A549 (cell line): ENCODE measurements around the gene CACNA1F. TPM values are rescaled to one million over a fixed set of nuclear protein-coding genes. Genes with fewer than 3 reads are reported as not detected.
A peak's percentile ranks its signal among the peaks of the same experiment; 100 is the strongest.

Source experiments
- ATAC-seq, 2 experiments: fragments of 200-7000 bp in 1 of 2; fragments of >200 bp in 1 of 2; cut with Nextera tagmentation in 1 of 2; cut with Tn5 transposase in 1 of 2; 3 replicates each; pipeline versions ENCODE4 v1.8.0 to v1.9.1; 2018 to 2020; ENCODE audit warnings: mild to moderate bottlenecking in 1 of 2, moderate library complexity in 1 of 2
- CTCF ChIA-PET: fragments of 300-600 bp; sonication (Branson Sonifier 250); formaldehyde crosslinking; extraction: SDS; loops from one replicate; lab custom pipeline; 2021; ENCODE audit warnings: antibody characterized with exemption, inconsistent platforms; lab: Yijun Ruan, JAX
- POLR2A ChIA-PET: fragments of 350-600 bp; formaldehyde crosslinking; extraction: SDS; loops from one replicate; lab custom pipeline; 2021; ENCODE audit warnings: antibody characterized with exemption, inconsistent platforms; lab: Yijun Ruan, JAX
- DNase-seq, 2 experiments: peaks; one replicate each; pipeline versions ENCODE4 v3.0.0 to v3.0.0-alpha.2; 2011 to 2016; ENCODE audit warnings: low read depth in 1 of 2, low spot score in 1 of 2
- FAIRE-seq: peaks from 2 replicates; lab custom pipeline; 2011; peaks lifted over from hg19 to GRCh38; lab: Jason Lieb, UNC
- H3K27ac ChIP-seq, 2 experiments: fragments of >200 bp; sonication (Bioruptor Twin); formaldehyde crosslinking; 3 replicates each; pipeline ENCODE4 v1.5.1; 2016 to 2017
- H3K4me1 ChIP-seq: fragments of >200 bp; sonication (Bioruptor Twin); formaldehyde crosslinking; 3 replicates; pipeline ENCODE4 v1.6.1; 2016
- H3K4me2 ChIP-seq: fragments of >200 bp; sonication (Bioruptor Twin); formaldehyde crosslinking; 3 replicates; pipeline ENCODE4 v1.6.1; 2016
- H3K4me3 ChIP-seq: fragments of >200 bp; sonication (Bioruptor Twin); formaldehyde crosslinking; 3 replicates; pipeline ENCODE4 v1.5.1; 2016
- H3K9me3 ChIP-seq: fragments of >200 bp; sonication (Bioruptor Twin); formaldehyde crosslinking; 3 replicates; pipeline ENCODE4 v1.6.1; 2016
- ATOH8 ChIP-seq: fragments of 250-450 bp; sonication (Bioruptor Pico); IDR thresholded peaks from 2 replicates; pipeline ENCODE4 v1.5.0; 2020; ENCODE audit warnings: low read depth, mild to moderate bottlenecking, moderate library complexity
- CBX2 ChIP-seq: fragments of 200-600 bp; sonication (generic); IDR thresholded peaks from 2 replicates; pipeline ENCODE4 v1.6.1; 2016; ENCODE audit warnings: low read depth, mild to moderate bottlenecking, borderline replicate concordance
- CBX8 ChIP-seq: fragments of 200-600 bp; sonication (generic); IDR thresholded peaks from 2 replicates; pipeline ENCODE4 v1.6.1; 2016
- CEBPB ChIP-seq, 2 experiments: fragments of >200 bp in 1 of 2; sonication (Bioruptor Twin) in 1 of 2; formaldehyde crosslinking in 1 of 2; IDR thresholded peaks; 2 replicates each; pipeline ENCODE4 v1.6.1; 2012 to 2016
- CHD4 ChIP-seq: fragments of 200-600 bp; sonication (generic); IDR thresholded peaks from 2 replicates; pipeline ENCODE4 v1.6.1; 2016; ENCODE audit warnings: antibody characterized with exemption, mild to moderate bottlenecking, borderline replicate concordance
- CTCF ChIP-seq: fragments of >200 bp; sonication (Bioruptor Twin); formaldehyde crosslinking; IDR thresholded peaks from 3 replicates; pipeline ENCODE4 v1.5.1; 2016
- EHF ChIP-seq: fragments of 250-450 bp; sonication (Bioruptor Pico); IDR thresholded peaks from 2 replicates; pipeline ENCODE4 v1.5.0; 2020; ENCODE audit warnings: mild to moderate bottlenecking
- ESRRA ChIP-seq: fragments of 150-350 bp; IDR thresholded peaks from 2 replicates; pipeline ENCODE4 v1.6.1; 2014; ENCODE audit warnings: mild to moderate bottlenecking, low read length, borderline replicate concordance
- FOXS1 ChIP-seq: fragments of 250-450 bp; sonication (Bioruptor Pico); IDR thresholded peaks from 2 replicates; pipeline ENCODE4 v1.5.0; 2020; ENCODE audit warnings: mild to moderate bottlenecking, moderate library complexity
- GATA3 ChIP-seq: IDR thresholded peaks from 2 replicates; pipeline ENCODE4 v1.6.1; 2012; ENCODE audit warnings: borderline replicate concordance
- HOXB5 ChIP-seq: fragments of 250-450 bp; sonication (Bioruptor Pico); IDR thresholded peaks from 2 replicates; pipeline ENCODE4 v1.5.0; 2020; ENCODE audit warnings: mild to moderate bottlenecking, moderate library complexity
- NFE2L2 ChIP-seq: fragments of 150-350 bp; conservative IDR thresholded peaks from 2 replicates; pipeline ENCODE4 v1.6.1; 2014; ENCODE audit warnings: low read length
- NR3C1 ChIP-seq: fragments of >200 bp; sonication (Bioruptor Twin); formaldehyde crosslinking; IDR thresholded peaks from 3 replicates; pipeline ENCODE4 v1.6.1; 2017
- PHF8 ChIP-seq: fragments of 200-600 bp; sonication (generic); IDR thresholded peaks from 2 replicates; pipeline ENCODE4 v1.6.1; 2016; ENCODE audit warnings: low read depth, mild to moderate bottlenecking, antibody characterized with exemption, moderate library complexity, borderline replicate concordance
- POLR2AphosphoS2 ChIP-seq: conservative IDR thresholded peaks from 2 replicates; pipeline ENCODE4 v1.6.1; 2012; ENCODE audit warnings: low read length, improper control_type of control experiment, inconsistent platforms
- RAD21 ChIP-seq, 2 experiments: fragments of >200 bp in 1 of 2; sonication (Bioruptor Twin) in 1 of 2; formaldehyde crosslinking in 1 of 2; IDR thresholded peaks in 1 of 2; conservative IDR thresholded peaks in 1 of 2; 2 replicates in 1 of 2; 3 replicates in 1 of 2; pipeline ENCODE4 v1.6.1; 2012 to 2018; ENCODE audit warnings: inconsistent platforms in 1 of 2
- RARB ChIP-seq: fragments of 250-450 bp; sonication (Bioruptor Pico); IDR thresholded peaks from 2 replicates; pipeline ENCODE4 v1.8.0; 2021; ENCODE audit warnings: mild to moderate bottlenecking, moderate library complexity
- SMC3 ChIP-seq: fragments of >200 bp; sonication (Bioruptor Twin); formaldehyde crosslinking; IDR thresholded peaks from 3 replicates; pipeline ENCODE4 v1.6.1; 2018; ENCODE audit warnings: inconsistent platforms
- SREBF2 ChIP-seq: fragments of 450-650 bp; IDR thresholded peaks from 2 replicates; pipeline ENCODE4 v1.6.1; 2014; ENCODE audit warnings: mild to moderate bottlenecking, moderate library complexity
- TFCP2L1 ChIP-seq: fragments of 250-450 bp; sonication (Bioruptor Pico); IDR thresholded peaks from 2 replicates; pipeline ENCODE4 v1.5.0; 2021; ENCODE audit warnings: mild to moderate bottlenecking
- TP53 ChIP-seq: fragments of 250-450 bp; sonication (Bioruptor Pico); IDR thresholded peaks from 2 replicates; pipeline ENCODE4 v1.5.0; 2021; ENCODE audit warnings: mild to moderate bottlenecking, moderate library complexity
- ZC3H11A ChIP-seq: fragments of 450-650 bp; IDR thresholded peaks from 2 replicates; pipeline ENCODE4 v1.6.1; 2014; ENCODE audit warnings: antibody characterized with exemption, mild to moderate bottlenecking
- ZNF302 ChIP-seq: fragments of 250-450 bp; sonication (Bioruptor Pico); IDR thresholded peaks from 2 replicates; pipeline ENCODE4 v1.9.0; 2021; ENCODE audit warnings: inconsistent platforms, mild to moderate bottlenecking, moderate library complexity
- ZSCAN20 ChIP-seq: fragments of 250-450 bp; sonication (Bioruptor Pico); IDR thresholded peaks from 2 replicates; pipeline ENCODE4 v1.8.0; 2022; ENCODE audit warnings: mild to moderate bottlenecking, moderate library complexity
- WGBS: methylation state at CpG from one replicate; pipeline ENCODE4 v1.1.6; 2017; ENCODE audit errors: missing lambda C conversion rate; 5-methylcytosine and 5-hydroxymethylcytosine counted together
- polyA plus RNA-seq, 4 experiments: library from polyadenylated mRNA; depleted of rRNA in 3 of 4; stranded (reverse); fragments of >200 nt; fragmentation: RNase III in 1 of 4; extraction: RNeasy Plus Mini Kit Qiagen cat#74134 plus additional on column Dnase treatment in 1 of 4; gene quantifications; 2 replicates in 3 of 4; 3 replicates in 1 of 4; pipeline ENCODE4 v1.2.3, GENCODE V29; 2011 to 2017

The CACNA1F gene
- polyA plus RNA-seq, 2 of the 4 experiments (the other 2 are of a cell fraction): not detected

- Histone ChIP-seq H3K4me3 (no peak overlapping the region), H3K9me3 (no peaks in the 10 kb centered on the region), H3K27ac (peak overlapping the region in 1 of 2 experiments; percentile 26; a peak in 1 of 6 replicates), H3K4me1 (peaks cover 31% of the 10 kb centered on the region; the same call in 2 of the 3 replicates), H3K4me2 (no peak overlapping the region)
- DNase-seq (peak in 1 of 2 experiments; percentile 35), FAIRE-seq (no peak), ATAC-seq (peak; percentile 46 to 59; a peak in 5 of 6 replicates)
- CTCF ChIA-PET: interaction anchor here (1.0 to 1.7 kb wide), 2 partner anchors 22 to 35 kb away, joined by 3 to 6 read pairs; no protein-coding TSS in a partner anchor
- WGBS: 88% methylated on average over 3 of the region's 4 CpGs
- TF ChIP-seq SMC3: no peak
- no peak for TF ChIP-seq CBX8
- TF ChIP-seq ATOH8 (CRISPR knock-in tag): no peak
- peak in 1 of 2 experiments; percentile 23; a peak in 1 of 5 replicates for TF ChIP-seq RAD21 (conservative IDR thresholded peaks at IDR 0.05 in 1 of 2, IDR thresholded peaks at IDR 0.05 in 1 of 2)
- TF ChIP-seq CTCF: 0 out of 3 replicates have a peak, but pooled peaks have one; percentile 11
- TF ChIP-seq CHD4: no peak
- TF ChIP-seq, all 56 proteins: peak for 2
- POLR2A ChIA-PET: no interaction called here
These were observed 55.8 kb downstream of the CACNA1F start for GRCh38 chrX:49177338-49177833.

- ChIA-PET POLR2A (no interaction called here), CTCF (interaction anchor here (1.0 to 1.7 kb wide), 2 partner anchors 21 to 34 kb away, joined by 3 to 6 read pairs; no protein-coding TSS in a partner anchor)
- DNase-seq (peak in 1 of 2 experiments; percentile 56), FAIRE-seq (peak; percentile 28), ATAC-seq (peak in 1 of 2 experiments; percentile 35; a peak in 3 of 6 replicates)
- 59% methylated on average over 10 of the region's 27 CpGs for WGBS
- Histone ChIP-seq H3K27ac (peak overlapping the region in 1 of 2 experiments; percentile 26; a peak in 1 of 6 replicates), H3K4me1 (peaks cover 31% of the 10 kb centered on the region; the same call in 2 of the 3 replicates), H3K9me3 (no peaks in the 10 kb centered on the region), H3K4me2 (no peak overlapping the region), H3K4me3 (no peak overlapping the region)
- TF ChIP-seq RAD21 (conservative IDR thresholded peaks at IDR 0.05 in 1 of 2, IDR thresholded peaks at IDR 0.05 in 1 of 2) (no peak), GATA3 (no peak), SREBF2 (no peak), ZC3H11A (no peak)
These were observed 56.5 kb downstream of the CACNA1F start for GRCh38 chrX:49176421-49177326.

- H3K27ac ChIP-seq: no peak overlapping the region
- TF ChIP-seq CBX2 (no peak), POLR2AphosphoS2 (no peak), ESRRA (no peak), HOXB5 (CRISPR knock-in tag) (no peak), NFE2L2 (no peak), ZNF302 (CRISPR knock-in tag) (no peak), PHF8 (no peak), ATOH8 (CRISPR knock-in tag) (no peak), NR3C1 (no peak), FOXS1 (CRISPR knock-in tag) (no peak), TFCP2L1 (CRISPR knock-in tag) (no peak), TP53 (CRISPR knock-in tag) (no peak), RARB (CRISPR knock-in tag) (no peak), CEBPB (IDR thresholded peaks at IDR 0.05) (no peak), EHF (no peak), ZSCAN20 (CRISPR knock-in tag) (no peak)
- H3K4me2 ChIP-seq: no peak overlapping the region
- ChIA-PET POLR2A (no interaction called here), CTCF (interaction anchor here (1.7 kb wide), 1 partner anchor 20 kb away, joined by 6 read pairs; no protein-coding TSS in a partner anchor)
- WGBS: 91% methylated on average over 20 of the region's 43 CpGs
- peaks cover 31% of the 10 kb centered on the region; the same call in 2 of the 3 replicates for H3K4me1 ChIP-seq
- DNase-seq: no peak
- H3K9me3 ChIP-seq: no peaks in the 10 kb centered on the region
- no peak for ATAC-seq
- no peak overlapping the region for H3K4me3 ChIP-seq
- FAIRE-seq: no peak
These were observed 57.5 kb downstream of the CACNA1F start for GRCh38 chrX:49175435-49176274.
